Natural killer cell (primary cell): Measurements from ENCODE around the gene HOXD4. TPM values are rescaled to one million over a fixed set of nuclear protein-coding genes. Genes with fewer than 3 reads are reported as not detected.

Source experiments
- ATAC-seq, 3 donors: fragments of 150-1000 bp in 2 of 3; fragments of 200-7000 bp in 1 of 3; cut with Tn5 transposase; 1 replicate in 1 of 3; 2 replicates in 2 of 3; pipeline ENCODE4 v1.10.0; 2021; ENCODE audit warnings: mild to moderate bottlenecking in 2 of 3, moderate library complexity in 2 of 3
- DNase-seq, 2 donors: peaks; one replicate each; pipeline versions ENCODE4 v3.0.0 to v3.0.0-alpha.2; 2013 to 2021; ENCODE audit warnings: mixed read lengths in 1 of 2
- H3K27ac ChIP-seq: one replicate; pipeline ENCODE4 v1.5.1; 2013; ENCODE audit warnings: mild to moderate bottlenecking, low read length
- H3K27me3 ChIP-seq: one replicate; pipeline ENCODE4 v1.6.1; 2013; ENCODE audit warnings: low read length; ENCODE audit not compliant: control insufficient read depth, insufficient read depth
- H3K36me3 ChIP-seq: one replicate; pipeline ENCODE4 v1.6.1; 2013; ENCODE audit warnings: low read length; ENCODE audit not compliant: control insufficient read depth, insufficient read depth
- H3K4me1 ChIP-seq: one replicate; pipeline ENCODE4 v1.6.1; 2013; ENCODE audit warnings: low read length; ENCODE audit not compliant: control insufficient read depth, insufficient read depth
- H3K4me3 ChIP-seq: one replicate; pipeline ENCODE4 v1.5.1; 2013; ENCODE audit warnings: low read length
- H3K9me3 ChIP-seq: one replicate; pipeline ENCODE4 v1.6.1; 2013; ENCODE audit warnings: low read length; ENCODE audit not compliant: control insufficient read depth, insufficient read depth
- H3K27ac Mint-ChIP-seq, 2 donors: one replicate each; pipeline ENCODE4 v1.8.0; 2022; ENCODE audit warnings: mild to moderate bottlenecking in 2 of 2, mixed read lengths in 2 of 2, moderate library complexity in 1 of 2
- H3K27me3 Mint-ChIP-seq, 2 donors: one replicate each; pipeline ENCODE4 v1.8.0; 2022; ENCODE audit warnings: low read depth in 2 of 2, mixed read lengths in 2 of 2
- H3K36me3 Mint-ChIP-seq: one replicate; pipeline ENCODE4 v1.8.0; 2022; ENCODE audit warnings: mixed read lengths
- H3K4me1 Mint-ChIP-seq, 2 donors: one replicate each; pipeline ENCODE4 v1.8.0; 2022; ENCODE audit warnings: mixed read lengths in 2 of 2
- H3K4me3 Mint-ChIP-seq: one replicate; pipeline ENCODE4 v1.8.0; 2022; ENCODE audit warnings: mild to moderate bottlenecking, moderate library complexity, mixed read lengths
- H3K9me3 Mint-ChIP-seq, 2 donors: one replicate each; pipeline ENCODE4 v1.8.0; 2022; ENCODE audit warnings: mixed read lengths in 2 of 2
- WGBS: methylation state at CpG from one replicate; pipeline ENCODE4 v1.1.7; 2013; ENCODE audit warnings: missing lambda C conversion rate; ENCODE audit not compliant: insufficient coverage; 5-methylcytosine and 5-hydroxymethylcytosine counted together
- intact Hi-C: fragments of 100-400 bp; cut with micrococcal nuclease; formaldehyde crosslinking; loops from one replicate; pipeline ENCODE4 v1.14.2; 2022
- total RNA-seq, 4 donors: library from RNA; stranded (reverse); fragments of 120-200 nt in 1 of 4; gene quantifications; one replicate each; pipeline versions ENCODE4 v1.2.3 to v1.2.4, GENCODE V29; 2013 to 2022
- TF ChIP-seq, protein P1 (sequence below): fragments of 200-600 bp; IDR thresholded peaks from one replicate; pipeline ENCODE4 v1.8.0; 2022; ENCODE audit warnings: antibody characterized with exemption

The HOXD4 gene
- total RNA-seq, 3 donors from 2014 or later (not counting 1 experiment from before 2014, with no cell fraction given): not detected

DNA sequence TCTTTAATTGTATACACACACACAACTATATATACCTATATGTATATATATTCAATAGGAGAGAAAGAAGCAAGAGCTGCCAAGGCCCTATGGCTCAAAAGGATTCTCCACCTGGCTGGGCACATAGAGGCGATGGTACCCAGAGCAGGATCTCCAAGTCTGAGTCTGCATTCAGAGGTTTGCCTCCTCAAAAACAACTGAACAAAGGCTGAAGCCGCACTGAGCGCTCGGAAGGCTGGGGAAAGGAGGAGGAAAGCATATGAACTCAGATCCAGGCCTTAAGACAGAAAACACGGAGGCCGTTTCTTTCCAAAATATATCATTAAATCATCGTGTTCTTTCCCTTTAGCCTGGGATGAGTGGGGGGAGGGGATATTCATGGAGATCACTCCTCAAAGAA, 48.2 kb upstream of the HOXD4 start:
- Mint-ChIP-seq H3K9me3 (no peaks in the 10 kb centered on the region), H3K27me3 (peaks cover 65 to 75% of the 10 kb centered on the region in 2 donors), H3K36me3 (no peaks in the 10 kb centered on the region), H3K4me1 (peaks cover 0 to 22% of the 10 kb centered on the region in 2 donors), H3K27ac (no peak overlapping the region), H3K4me3 (no peak overlapping the region)
- H3K36me3 ChIP-seq: no peaks in the 10 kb centered on the region
- H3K4me3 ChIP-seq: no peak overlapping the region
- intact Hi-C loops: no loop called here
- ATAC-seq: no peak
- DNase-seq: no peak
- peaks cover 3% of the 10 kb centered on the region for H3K4me1 ChIP-seq
- peaks cover 4% of the 10 kb centered on the region for H3K9me3 ChIP-seq
- TF ChIP-seq, protein P1, sequence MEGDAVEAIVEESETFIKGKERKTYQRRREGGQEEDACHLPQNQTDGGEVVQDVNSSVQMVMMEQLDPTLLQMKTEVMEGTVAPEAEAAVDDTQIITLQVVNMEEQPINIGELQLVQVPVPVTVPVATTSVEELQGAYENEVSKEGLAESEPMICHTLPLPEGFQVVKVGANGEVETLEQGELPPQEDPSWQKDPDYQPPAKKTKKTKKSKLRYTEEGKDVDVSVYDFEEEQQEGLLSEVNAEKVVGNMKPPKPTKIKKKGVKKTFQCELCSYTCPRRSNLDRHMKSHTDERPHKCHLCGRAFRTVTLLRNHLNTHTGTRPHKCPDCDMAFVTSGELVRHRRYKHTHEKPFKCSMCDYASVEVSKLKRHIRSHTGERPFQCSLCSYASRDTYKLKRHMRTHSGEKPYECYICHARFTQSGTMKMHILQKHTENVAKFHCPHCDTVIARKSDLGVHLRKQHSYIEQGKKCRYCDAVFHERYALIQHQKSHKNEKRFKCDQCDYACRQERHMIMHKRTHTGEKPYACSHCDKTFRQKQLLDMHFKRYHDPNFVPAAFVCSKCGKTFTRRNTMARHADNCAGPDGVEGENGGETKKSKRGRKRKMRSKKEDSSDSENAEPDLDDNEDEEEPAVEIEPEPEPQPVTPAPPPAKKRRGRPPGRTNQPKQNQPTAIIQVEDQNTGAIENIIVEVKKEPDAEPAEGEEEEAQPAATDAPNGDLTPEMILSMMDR: no peak
- no peak overlapping the region for H3K27ac ChIP-seq
- peaks cover 78% of the 10 kb centered on the region for H3K27me3 ChIP-seq
- 27% methylated on average over 4 of the region's 7 CpGs for WGBS

GRCh38 chr2:176103742-176104315, 47.5 kb upstream of the HOXD4 start:
- ATAC-seq: no peak
- peaks cover 73% of the 10 kb centered on the region for H3K27me3 ChIP-seq
- H3K9me3 ChIP-seq: peaks cover 4% of the 10 kb centered on the region
- H3K4me3 ChIP-seq: no peak overlapping the region
- Mint-ChIP-seq H3K36me3 (no peaks in the 10 kb centered on the region), H3K4me1 (peaks cover 0 to 25% of the 10 kb centered on the region in 2 donors), H3K4me3 (no peak overlapping the region), H3K27me3 (peaks cover 68 to 73% of the 10 kb centered on the region in 2 donors), H3K9me3 (no peaks in the 10 kb centered on the region), H3K27ac (no peak overlapping the region)
- H3K36me3 ChIP-seq: no peaks in the 10 kb centered on the region
- intact Hi-C loops: no loop called here
- TF ChIP-seq, protein P1: no peak
- WGBS: 9% methylated on average over 10 of the region's 17 CpGs
- peaks cover 3% of the 10 kb centered on the region for H3K4me1 ChIP-seq
- no peak overlapping the region for H3K27ac ChIP-seq
- no peak for DNase-seq

- H3K4me1 Mint-ChIP-seq: peaks cover 0 to 27% of the 10 kb centered on the region in 2 donors
- H3K4me3 Mint-ChIP-seq: no peak overlapping the region
- H3K9me3 ChIP-seq: peaks cover 4% of the 10 kb centered on the region
- DNase-seq (peak in 1 of 2 donors; percentile 10), ATAC-seq (no peak)
- peaks cover 75 to 77% of the 10 kb centered on the region in 2 donors for H3K27me3 Mint-ChIP-seq
- 9% methylated on average over 56 of the region's 56 CpGs for WGBS
- no peaks in the 10 kb centered on the region for H3K9me3 Mint-ChIP-seq
- H3K4me1 ChIP-seq: peaks cover 3% of the 10 kb centered on the region
- no peak overlapping the region for H3K27ac Mint-ChIP-seq
- H3K36me3 Mint-ChIP-seq: peaks cover 5% of the 10 kb centered on the region
- no peak overlapping the region for H3K27ac ChIP-seq
- no peak overlapping the region for H3K4me3 ChIP-seq
- TF ChIP-seq, protein P1: no peak
- intact Hi-C loops: no loop called here
- peaks cover 73% of the 10 kb centered on the region for H3K27me3 ChIP-seq
- no peaks in the 10 kb centered on the region for H3K36me3 ChIP-seq
Observed at GRCh38 chr2:176104316-176105077, 46.9 kb upstream of the HOXD4 start.
